ENCODE data around the gene MYH9.

Gene MYH9

DNA sequence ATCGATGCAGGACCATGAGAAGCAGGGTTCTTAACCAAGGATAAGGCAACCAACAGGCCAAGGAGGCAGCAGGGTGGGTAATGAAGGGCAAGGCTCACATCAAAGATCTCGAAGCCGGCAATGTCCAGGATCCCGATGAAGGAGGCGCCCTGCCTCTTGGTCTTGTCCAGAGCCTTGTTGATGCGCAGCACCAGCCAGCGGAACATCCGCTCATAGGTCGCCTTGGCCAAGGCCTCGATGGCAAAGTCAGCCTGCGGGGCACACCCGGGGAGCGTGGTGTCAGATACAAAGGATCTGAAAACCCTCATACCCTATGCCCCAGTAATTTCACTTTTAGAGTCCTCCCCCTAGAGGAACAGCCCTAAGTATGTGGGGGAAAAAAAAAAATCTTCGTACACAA, 71.3 kb downstream of the MYH9 start:
- no peak for DNase-seq (ENCODE audit: low read depth in 3 of 3)

DNA sequence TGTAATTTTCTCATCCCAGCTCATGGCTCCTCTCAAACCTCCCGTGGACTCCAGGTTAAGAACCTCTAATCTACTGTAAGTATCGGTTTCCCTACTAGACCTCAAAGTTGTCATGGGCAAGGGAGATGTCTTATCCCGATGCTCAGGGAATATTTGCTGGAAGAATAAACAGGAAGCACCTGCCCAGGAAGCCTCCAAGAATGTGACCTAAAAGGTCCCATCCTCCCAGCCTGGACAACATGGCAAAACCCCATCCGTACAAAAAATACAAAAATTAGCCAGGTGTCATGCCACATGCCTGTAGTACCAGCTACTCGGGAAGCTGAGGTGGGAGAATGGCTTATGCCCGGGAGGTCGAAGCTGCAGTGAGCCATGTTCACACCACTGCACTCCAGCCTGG, 72.4 kb downstream of the MYH9 start:
- no peak for DNase-seq (ENCODE audit: low read depth in 3 of 3)

DNA sequence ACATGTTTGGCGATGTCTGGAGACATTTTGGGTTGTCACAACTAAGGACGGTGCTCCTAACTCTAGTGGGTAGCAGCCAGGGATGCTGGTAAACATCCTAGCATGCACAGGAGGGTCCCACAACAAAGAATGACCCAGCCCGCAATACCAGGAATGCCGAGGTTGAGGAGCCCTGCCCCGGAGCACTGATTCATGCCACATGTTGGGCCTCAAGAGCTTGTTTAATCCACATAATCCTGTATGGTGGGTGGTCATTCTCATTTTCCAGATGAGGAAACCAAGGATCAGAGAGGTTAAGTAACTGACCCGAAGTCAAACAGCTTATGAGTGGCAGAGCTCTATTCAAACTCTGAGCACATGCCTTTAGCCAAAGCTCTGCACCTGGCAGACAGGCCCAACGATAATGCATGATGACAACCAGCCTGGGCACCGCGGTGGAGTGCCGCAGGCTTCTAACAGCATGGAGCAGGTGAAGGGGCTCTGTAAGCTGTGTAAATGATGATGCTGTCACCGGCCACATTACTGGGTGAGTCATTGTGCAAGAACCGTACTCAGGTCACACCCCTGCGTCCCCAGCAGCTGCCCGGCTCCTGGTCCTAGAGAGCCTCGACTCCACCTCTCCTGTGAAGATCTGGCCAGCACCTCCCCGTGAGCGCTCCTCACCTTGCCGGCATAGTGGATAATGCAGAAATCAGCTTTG, 76.2 kb downstream of the MYH9 start:
- DNase-seq (ENCODE audit: low read depth in 3 of 3), result no peak

DNA sequence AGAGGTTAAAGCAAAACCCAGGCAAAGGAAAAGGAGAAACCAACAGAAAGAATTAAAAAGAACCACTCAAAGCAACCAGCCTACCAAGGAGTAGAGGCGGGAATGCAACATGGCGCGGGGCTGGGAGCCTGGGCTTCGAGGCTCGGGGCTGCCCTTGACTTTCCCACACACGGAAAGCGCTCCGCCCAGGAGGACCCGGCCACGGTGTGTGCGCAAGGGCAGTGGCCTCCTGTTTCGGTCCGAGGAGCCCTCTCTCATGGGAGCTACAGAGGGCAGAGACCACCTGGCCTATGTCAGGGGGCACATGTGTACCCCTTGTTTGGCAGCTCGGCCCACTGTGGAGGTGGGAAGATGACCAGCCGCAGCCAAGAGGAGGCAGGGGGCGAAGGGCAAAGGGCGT, 78.9 kb downstream of the MYH9 start:
- no peak for DNase-seq (ENCODE audit: low read depth in 3 of 3)

DNA sequence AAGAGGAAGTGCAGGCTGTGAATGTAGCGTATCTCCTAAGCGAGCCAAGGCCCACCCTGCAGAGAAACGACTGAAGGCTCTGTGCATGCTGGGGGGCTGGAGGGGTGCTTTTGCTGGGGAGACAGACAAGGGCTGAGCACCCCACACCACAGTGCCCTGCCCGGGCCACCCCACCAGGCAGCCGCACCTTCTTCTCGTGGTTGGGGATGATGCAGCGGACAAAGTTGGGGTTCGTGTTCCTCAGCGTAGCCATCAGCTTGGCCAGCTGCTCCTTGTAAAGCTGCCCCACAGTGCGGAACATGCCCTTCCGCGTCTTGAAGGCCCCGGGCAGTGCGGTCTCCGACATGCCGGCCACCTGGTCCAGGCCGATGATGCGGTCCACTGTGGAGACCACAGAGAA, 81.5 kb downstream of the MYH9 start:
- DNase-seq (ENCODE audit: low read depth in 3 of 3), result no peak

DNA sequence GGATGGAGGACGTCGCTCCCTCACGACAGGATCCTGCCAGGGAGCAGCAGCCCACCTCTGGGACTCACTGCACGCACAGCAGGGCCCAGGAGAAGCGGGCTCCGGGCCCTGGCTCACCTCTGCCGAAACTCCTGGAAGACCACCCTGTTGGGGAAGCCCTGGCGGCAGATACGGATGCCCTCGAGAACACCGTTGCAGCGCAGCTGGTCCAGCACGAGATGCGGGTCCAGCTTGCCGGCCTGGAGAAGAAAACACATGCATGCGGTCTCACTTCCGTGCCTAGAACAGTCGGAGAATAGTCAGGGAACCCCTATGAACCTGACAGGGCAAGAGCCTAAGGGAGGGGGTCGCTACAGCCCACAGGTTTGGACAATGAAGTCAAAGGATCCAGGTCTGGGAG, 82.0 kb downstream of the MYH9 start:
- DNase-seq (ENCODE audit: low read depth in 3 of 3), result no peak

DNA sequence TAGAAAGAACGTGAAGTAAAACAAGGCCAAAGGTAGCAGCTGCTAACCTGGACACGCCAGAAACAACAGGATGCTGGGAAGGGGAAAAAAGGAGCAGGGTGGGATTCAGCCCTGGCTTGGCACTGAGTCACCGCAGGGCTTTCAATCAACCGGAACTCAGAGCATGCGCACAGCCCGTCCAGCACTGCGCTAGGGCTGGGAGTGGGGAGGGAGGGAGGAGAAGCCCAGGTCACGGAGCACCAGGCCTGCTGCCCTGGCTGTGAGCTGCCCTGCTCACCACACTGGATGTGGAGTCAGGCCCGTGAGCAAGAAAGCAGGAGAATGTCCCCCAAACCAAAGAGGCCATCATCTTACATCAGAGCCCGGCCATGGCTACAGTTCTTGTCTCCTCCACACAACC, 83.3 kb downstream of the MYH9 start:
- no peak for DNase-seq (ENCODE audit: low read depth in 3 of 3)

DNA sequence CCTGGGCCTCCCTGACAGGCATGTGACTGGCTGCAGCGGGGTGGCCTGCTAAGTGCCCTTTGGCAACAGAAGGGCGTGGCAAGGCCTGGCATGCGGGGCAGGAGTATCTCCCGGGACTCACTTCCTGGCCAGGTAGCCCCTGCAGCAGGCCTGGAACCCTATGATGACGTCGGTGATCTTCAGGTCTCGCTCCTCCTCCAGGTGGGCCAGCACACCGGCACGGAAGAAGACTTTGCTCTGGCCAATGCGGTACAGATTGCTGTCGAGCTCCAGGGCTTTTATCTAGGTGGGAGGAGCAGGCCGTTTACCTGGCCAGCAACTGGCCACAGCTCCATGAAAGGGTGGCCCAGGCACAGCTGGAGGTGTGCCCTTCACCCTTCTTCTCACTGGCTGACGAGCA, 83.9 kb downstream of the MYH9 start:
- DNase-seq (ENCODE audit: low read depth in 3 of 3), result no peak

DNA sequence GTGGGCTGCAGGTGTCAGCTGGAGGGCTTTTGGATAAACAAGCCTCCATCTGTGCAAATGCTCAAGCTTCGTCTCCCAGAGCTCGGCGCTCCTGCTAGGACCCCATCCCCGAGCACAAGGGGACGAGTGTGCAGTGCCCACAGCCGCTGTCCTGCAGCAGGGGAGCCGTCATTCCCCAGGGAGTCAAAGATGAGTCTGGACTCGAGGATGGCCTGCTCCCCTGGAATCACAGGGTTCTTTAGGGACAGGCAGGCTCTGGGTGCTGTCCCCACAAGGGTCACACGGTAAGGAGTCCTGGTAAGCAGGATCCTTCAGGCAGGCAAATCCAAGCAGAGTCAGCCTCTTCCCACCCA, 84.7 kb downstream of the MYH9 start:
- no peak for DNase-seq (ENCODE audit: low read depth in 3 of 3)

DNA sequence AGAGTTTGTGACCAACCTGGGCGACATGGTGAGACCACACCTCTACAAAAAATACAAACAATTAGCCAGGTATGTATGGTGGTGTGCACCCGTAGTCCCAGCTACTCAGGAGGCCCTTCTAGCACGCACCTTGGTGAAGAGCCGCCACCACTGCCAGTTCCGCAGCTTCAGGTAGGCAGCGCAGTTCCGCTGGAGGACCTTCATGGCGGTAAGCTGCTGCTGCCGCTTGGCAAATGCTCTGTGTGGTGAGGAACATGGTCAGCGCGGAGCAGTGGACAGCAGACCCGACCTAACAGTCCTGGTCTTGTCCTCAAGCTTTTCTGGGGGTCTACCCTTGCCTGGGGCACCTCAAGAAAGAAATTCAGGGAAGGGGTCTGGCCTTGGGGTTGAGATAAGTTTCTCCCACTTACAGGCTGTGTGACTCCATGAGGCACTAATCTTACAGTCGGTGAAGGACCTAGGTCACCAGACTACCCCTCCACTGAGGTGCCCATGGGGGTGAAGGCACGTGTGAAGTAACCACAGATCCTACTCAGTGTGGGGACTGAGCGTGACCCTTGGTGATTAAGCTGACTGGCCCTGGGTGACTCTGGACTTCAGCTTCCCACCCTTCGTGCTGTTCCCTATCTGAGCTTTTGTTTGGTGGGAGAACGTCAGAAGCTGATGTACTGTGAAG, 85.2 kb downstream of the MYH9 start:
- DNase-seq (ENCODE audit: low read depth in 3 of 3), result no peak

DNA sequence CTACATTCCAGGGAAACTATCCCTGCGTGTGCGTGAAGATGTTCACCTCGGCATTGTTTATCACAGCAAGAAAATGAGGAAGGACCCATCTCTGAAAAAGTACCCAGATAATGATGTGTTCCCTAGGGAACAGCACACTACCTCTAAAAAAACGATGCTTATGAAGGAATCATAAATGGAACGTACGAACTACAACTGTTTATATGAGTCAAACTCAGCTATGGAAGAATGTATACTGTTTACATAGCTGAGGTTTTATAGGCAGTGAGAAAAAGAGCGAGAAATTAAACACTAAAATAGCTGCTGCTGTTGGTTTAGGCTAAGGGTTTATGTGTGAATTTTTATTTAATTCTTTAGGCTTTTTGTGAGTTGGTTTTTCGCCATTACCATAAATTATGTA, 85.9 kb downstream of the MYH9 start:
- no peak for DNase-seq (ENCODE audit: low read depth in 3 of 3)

DNA sequence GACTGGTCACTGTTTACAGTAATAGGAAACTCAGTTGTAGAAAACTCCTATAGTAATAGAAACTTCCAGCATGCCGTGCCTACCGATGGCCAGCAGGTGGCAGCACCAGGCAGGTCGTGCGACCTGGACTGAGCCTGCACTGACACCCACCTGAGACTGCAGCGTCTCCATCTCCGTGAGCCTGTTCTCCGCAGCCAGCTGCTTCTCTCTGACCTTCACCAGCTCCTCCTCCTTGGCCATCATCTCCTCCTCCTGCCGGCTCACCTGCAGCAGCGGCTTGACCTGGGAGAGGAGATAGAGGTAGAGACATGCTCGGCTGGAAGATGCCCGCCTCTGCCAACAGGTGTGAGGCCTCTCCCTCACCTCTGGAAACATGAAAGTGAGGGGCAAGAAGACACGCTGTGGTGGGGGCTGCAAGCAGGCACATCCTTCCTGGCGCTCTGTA, 86.4 kb downstream of the MYH9 start:
- peak; percentile 67 to 72 (median 68) for DNase-seq (ENCODE audit: low read depth in 3 of 3)

DNA sequence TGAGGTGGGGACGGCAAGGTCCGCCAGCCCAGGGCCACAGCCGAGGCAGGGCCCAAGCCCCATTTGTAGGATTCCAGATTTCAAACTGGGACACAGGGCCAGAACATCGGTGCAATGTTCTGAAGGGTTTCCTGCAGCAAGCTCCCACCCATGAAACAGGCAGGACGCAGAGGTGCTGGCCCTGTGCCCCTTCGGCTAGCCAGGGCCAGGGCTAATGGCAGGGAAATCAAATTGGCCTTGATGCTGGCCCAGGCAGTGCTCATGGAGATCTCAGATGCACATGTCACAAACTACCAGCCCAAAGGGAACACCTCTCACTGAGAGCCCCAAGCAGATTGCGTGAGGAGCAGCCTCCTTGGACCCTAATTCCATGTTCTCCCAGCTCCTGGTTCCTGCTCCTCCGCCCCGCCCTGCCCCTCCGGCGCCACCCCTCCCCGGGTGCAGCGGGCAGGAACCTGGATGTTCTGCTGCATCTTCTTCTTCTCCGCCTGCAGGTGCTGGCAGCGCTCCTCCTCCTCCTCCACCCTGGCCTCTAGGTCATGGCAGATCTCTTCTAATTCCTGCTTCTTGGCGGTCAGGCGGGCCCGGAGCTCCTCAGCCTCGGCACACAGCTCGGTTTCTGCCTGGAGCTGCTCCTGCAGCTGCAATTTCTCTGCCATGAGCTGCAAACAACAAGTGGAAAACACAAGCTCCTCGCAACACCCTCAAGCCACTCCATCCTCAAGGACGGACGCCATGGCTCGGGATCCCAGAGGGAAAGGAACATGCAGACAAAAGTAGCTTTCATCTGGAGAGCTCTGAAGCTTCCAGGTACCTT, 87.2 kb downstream of the MYH9 start:
- no peak for DNase-seq (ENCODE audit: low read depth in 3 of 3)

DNA sequence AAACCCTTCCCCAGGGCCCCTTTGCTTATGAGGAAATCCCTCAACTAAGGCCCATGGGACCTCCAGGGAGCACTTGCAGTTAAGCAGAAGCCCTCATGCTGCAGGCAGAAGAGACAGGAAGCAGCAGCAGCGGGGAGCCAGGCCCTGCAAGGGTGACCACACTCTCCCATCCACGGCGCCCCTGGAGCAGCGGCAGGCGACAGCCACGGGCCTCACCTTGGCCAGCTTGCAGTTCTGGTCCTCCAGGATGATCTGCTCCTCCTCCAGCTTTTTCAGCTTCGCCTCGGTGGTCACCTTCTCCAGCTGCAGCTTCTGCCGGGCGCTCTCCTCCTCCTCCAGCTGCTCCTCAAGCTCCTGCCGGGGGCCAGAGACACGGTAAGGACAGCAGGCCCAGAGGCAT, 87.9 kb downstream of the MYH9 start:
- no peak for DNase-seq (ENCODE audit: low read depth in 3 of 3)

DNA sequence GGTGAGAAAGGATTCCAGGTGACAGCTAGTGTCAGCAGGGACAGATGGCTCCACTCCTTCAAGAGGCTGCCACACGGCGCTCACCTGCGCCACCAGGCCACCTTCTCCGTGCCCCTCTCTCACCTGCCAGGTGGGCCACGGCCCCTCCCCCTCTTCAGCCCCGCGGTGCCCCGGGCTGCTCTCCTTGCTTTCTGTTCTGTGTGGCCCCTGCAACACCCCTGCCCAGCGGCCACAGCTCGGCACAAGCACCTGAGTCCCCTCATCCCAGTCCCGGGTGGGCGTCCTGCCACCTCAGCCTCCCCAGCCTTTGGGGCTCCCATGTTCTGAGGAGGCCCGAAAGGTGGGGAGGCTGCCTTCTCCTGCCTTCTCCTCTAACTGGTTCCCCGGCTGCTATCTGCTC, 88.5 kb downstream of the MYH9 start:
- no peak for DNase-seq (ENCODE audit: low read depth in 3 of 3)

DNA sequence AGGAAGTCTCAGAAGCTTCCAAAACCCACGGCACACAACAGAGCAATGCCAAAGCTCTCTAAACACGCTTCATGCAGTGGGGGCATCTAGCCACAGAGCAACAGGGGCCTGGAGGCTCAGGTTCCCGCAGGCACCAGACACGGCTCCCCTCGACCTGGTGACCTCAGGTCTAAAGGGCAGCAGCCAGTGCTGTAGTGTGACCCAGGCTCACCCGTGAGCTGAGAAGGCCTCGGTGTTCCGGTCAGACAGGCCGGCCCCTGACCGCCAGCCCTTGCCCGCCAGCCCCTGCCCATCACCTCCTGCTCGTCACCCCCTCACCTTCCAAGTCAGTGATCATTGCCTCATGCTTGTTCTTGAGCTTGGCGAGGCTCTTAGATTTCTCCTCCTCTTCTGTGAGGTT, 89.2 kb downstream of the MYH9 start:
- DNase-seq (ENCODE audit: low read depth in 3 of 3), result no peak

DNA sequence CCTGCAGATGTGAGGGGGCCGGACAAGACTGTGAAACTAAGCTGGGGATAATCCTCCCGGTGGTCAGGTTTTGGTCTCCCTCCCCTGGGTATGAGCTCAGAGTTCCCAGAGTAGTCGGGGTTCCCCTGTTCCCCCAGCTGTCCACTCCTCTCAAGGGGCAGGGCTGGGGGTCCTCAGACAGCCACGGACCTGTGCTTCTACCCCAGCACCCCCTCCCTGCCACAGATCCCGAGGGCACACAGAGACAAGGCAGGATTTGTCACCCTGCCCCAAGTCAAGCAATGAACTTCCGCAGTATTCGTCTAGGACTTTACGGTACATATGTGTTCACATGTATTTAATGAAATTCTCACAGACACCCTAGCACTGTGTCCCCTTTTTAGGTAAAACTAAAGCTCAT, 89.6 kb downstream of the MYH9 start:
- DNase-seq (ENCODE audit: low read depth in 3 of 3), result no peak

DNA sequence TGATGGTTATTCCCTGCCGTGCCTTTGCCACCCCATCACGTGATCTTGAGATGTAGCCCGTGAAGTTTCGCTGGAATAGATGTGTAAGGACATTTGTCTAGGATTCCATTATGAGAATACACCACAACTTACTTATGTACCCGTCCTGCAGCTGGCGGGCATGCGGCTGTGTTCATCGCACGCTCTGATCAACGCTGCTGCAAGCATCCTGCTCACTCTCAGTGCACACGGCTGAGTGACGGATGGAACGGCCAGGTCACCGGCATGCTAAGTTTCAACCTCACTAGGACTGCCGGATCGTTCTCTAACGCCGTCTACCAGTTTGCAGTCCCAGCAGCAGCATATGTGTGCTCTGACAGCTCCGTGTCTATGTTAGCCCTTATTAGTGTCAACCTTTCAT, 90.2 kb downstream of the MYH9 start:
- DNase-seq (ENCODE audit: low read depth in 3 of 3), result no peak

DNA sequence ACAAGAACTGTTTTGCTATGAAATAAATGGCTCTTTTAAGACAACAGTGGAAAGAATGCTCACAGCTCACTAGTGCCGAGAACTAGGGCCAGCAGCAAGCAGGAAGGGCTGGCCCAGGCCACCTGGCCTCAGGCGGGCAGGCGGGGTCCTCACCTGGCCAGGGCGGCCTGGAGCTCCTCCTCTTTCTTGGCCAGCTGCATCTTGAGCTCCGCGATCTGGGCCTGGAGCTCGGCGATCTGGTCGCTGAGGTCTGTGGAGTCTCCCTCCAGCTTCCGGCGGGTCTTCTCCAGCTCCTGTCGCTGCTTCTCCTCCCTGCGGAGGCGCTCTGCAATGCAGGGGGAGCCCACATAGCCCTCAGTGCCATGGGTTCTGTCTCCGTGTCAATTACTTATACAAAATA, 91.1 kb downstream of the MYH9 start:
- DNase-seq (ENCODE audit: low read depth in 3 of 3), result no peak

DNA sequence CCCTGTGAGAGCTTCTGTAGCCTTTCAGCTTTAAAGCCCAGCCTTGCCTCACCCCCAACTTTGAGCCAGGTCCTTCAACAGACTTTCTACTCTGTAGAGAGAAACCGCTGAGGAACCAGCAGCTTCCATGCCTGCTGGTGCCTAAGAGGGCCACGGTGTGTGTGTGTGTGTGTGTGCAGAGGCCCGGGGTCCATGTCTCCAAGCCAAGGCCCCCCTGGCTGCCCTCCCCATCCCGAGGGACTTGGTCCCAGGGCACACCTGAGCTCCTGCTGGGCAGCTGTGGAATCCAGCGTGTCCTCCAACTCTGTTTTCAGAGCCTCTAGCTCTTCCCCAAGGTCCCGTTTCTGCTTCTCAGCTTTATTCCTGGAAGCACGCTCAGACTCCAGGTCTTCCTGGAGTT, 92.5 kb downstream of the MYH9 start:
- no peak for DNase-seq (ENCODE audit: low read depth in 3 of 3)

DNA sequence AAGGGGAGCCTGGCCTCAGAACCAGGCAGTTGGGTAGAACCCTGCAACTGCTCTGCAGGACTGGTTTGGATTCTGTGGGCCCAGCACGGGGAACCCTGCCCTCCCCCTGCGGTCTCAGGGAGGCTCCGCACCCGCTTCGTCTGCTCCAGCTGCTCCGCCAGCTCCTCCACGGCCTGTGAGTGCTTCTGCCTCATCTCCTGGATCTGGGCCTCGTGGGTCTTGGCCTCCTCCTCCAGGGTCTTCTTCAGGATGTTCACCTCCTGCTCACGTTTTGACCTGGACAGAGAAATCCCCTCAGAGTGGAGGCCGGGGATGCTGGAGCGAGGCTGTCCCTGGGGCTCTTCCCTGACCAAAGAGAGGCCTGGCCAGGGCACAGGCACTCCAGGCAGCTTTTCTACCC, 93.0 kb downstream of the MYH9 start:
- no peak for DNase-seq (ENCODE audit: low read depth in 3 of 3)

DNA sequence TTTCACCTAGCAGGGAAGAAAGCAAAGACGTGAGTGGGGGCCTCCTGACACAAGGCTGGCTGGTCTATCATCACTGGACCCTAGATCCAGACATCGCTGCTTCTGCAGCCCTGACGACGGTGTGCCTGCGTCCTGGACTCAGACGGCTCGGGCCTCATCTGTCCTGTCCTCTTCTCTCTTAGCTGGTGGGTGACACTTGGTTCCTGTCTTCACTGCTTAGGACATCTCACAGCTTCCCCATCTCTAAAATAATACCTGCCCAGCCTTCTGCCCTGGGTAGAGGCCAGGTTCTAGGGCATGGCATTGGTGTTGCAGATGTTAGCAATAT, 93.5 kb downstream of the MYH9 start:
- no peak for DNase-seq (ENCODE audit: low read depth in 3 of 3)

DNA sequence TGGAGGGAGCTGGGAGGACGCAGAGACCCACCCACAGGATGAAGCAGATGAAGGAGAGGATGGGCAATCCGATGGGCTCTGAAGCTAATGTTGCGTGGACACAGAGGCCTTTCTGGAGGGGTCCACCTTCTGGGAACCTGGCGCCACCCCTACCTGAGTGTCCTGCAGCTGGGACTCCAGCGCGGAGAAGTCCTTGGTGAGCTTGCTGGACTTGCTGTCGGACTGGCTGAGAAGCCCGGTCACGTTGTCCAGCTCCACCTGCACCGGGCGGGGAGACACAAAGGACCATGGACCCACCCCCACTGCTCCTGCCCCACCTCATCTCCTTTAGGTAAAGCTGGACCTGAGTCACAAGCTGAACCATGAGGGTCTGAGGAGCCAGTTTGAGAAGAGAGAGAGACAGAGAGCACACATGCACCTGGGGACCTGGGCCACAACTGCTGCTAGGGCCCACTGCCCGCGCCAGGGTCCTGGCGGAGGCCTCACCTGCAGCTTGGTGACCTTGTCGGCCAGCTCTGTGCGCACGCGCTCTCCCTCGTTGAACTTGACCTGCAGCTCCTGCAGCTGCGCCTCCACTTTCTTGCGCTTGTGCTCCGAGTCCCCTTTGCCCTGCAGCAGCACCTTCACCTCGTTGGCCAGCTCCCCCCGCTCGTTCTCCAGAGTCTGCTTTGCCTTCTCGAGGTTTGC, 94.0 kb downstream of the MYH9 start:
- DNase-seq (ENCODE audit: low read depth in 3 of 3), result no peak
